Measurements from ENCODE around the gene ZNF217. TPM values are rescaled to one million over a fixed set of nuclear protein-coding genes. Genes with fewer than 3 reads are reported as not detected.
"Not testable (repeated sequence)": the region's sequence is repeated elsewhere in the genome, so short reads cannot be mapped to it uniquely, and the experiment has no call there.

Gene ZNF217
- total RNA-seq, 2 donors from 2014 or later: 52.7 to 54.2 TPM

GRCh38 chr20:53597030-53597482 is 3.4 kb upstream of the ZNF217 start:
- Mint-ChIP-seq H3K4me3 (peak overlapping the region; percentile 86), H3K36me3 (ENCODE audit: low read depth) (peaks cover 11% of the 10 kb centered on the region), H3K9me3 (no peaks in the 10 kb centered on the region), H3K4me1 (peaks cover 33% of the 10 kb centered on the region), H3K27me3 (no peaks in the 10 kb centered on the region), H3K27ac (peak overlapping the region; percentile 90)
- no peak for ATAC-seq (replicated peaks)

GRCh38 chr20:53596189-53597001 is 2.8 kb upstream of the ZNF217 start:
- not testable (repeated sequence) for H3K9me3 Mint-ChIP-seq; ATAC-seq (replicated peaks); H3K27me3 Mint-ChIP-seq
- Mint-ChIP-seq H3K27ac (peak overlapping the region; percentile 90), H3K4me3 (peak overlapping the region; percentile 86), H3K36me3 (ENCODE audit: low read depth) (peaks cover 18% of the 10 kb centered on the region), H3K4me1 (peaks cover 33% of the 10 kb centered on the region)

DNA sequence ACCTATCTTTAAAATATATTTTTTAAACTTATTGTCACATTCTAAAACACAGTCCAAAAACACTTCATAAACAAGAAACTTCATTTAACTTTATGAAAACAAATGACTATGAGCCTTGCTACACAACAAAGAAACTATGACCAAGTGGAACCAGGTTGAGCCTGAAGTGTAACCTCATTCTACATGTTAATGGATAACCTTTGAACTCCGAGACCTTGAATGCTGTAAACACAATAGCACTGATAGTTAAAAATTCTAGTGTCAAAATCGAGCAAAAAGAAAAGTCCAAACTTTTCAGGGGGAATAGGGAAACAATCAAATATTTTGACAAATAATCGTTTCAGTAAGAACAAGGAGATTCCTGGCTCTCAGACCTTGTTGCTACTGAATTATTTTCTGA is 2.1 kb upstream of the ZNF217 start:
- Mint-ChIP-seq H3K27ac (peak overlapping the region; percentile 90), H3K36me3 (ENCODE audit: low read depth) (peaks cover 24% of the 10 kb centered on the region), H3K4me1 (peaks cover 33% of the 10 kb centered on the region), H3K4me3 (peak overlapping the region; percentile 86)
- not testable (repeated sequence) for ATAC-seq (replicated peaks); H3K9me3 Mint-ChIP-seq; H3K27me3 Mint-ChIP-seq

DNA sequence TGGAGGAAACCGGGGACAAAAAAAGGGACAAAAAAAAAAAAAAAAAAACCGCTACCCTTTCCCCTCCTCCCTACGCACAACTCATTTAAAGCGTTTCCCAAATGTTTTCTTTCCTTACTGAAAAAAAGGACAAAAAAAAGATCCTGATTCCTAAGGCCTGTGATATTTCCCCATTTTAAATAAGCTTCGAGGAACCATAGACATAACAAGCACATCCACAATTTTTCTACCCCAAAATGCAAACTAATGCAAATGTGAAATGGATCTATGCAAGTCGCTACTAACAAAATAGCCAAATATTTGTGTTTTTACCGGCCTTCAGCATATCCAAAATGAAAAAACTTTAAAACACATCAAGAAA is 1.4 kb upstream of the ZNF217 start:
- Mint-ChIP-seq H3K4me3 (peak overlapping the region; percentile 86), H3K27ac (peak overlapping the region; percentile 90), H3K27me3 (no peaks in the 10 kb centered on the region), H3K4me1 (peaks cover 33% of the 10 kb centered on the region), H3K9me3 (no peaks in the 10 kb centered on the region), H3K36me3 (ENCODE audit: low read depth) (peaks cover 25% of the 10 kb centered on the region)
- ATAC-seq (replicated peaks): no peak

- H3K4me1 Mint-ChIP-seq: peaks cover 31% of the 10 kb centered on the region
- H3K9me3 Mint-ChIP-seq: no peaks in the 10 kb centered on the region
- H3K27ac Mint-ChIP-seq: peak overlapping the region; percentile 90
- H3K4me3 Mint-ChIP-seq: peak overlapping the region; percentile 90
- H3K36me3 Mint-ChIP-seq (ENCODE audit: low read depth): peaks cover 25% of the 10 kb centered on the region
- H3K27me3 Mint-ChIP-seq: no peaks in the 10 kb centered on the region
- ATAC-seq (replicated peaks): peak; percentile 73
Measured at GRCh38 chr20:53594068-53595017, 704 bp upstream of the ZNF217 start.

DNA sequence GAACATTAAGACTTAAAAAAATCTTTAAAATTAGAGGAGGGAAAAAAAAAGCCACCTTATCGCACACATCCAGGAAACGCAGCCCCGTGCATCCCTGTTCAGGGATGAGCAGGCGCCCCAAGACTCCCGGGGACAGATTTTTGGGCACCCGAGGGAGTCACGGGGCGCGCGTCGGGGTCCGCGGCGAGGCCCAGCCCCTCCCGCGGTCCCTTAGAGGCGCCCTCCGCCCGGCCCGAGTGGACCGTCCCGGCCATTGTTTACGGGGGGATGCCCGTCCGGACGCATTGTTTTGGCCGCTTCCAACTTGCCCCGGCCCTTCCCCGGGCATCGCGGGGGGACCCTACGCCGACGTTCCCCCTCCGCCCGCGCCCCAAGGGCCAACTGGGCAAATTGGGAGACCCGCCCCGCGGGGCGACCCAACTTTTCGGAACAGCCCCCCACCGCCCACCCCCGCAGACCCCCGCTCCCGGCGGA is 610 bp downstream of the ZNF217 start:
- no peak for ATAC-seq (replicated peaks)
- H3K4me1 Mint-ChIP-seq: peaks cover 25% of the 10 kb centered on the region
- H3K27me3 Mint-ChIP-seq: no peaks in the 10 kb centered on the region
- H3K9me3 Mint-ChIP-seq: no peaks in the 10 kb centered on the region
- H3K4me3 Mint-ChIP-seq: peak overlapping the region; percentile 90
- peak overlapping the region; percentile 98 for H3K27ac Mint-ChIP-seq
- H3K36me3 Mint-ChIP-seq (ENCODE audit: low read depth): peaks cover 25% of the 10 kb centered on the region

DNA sequence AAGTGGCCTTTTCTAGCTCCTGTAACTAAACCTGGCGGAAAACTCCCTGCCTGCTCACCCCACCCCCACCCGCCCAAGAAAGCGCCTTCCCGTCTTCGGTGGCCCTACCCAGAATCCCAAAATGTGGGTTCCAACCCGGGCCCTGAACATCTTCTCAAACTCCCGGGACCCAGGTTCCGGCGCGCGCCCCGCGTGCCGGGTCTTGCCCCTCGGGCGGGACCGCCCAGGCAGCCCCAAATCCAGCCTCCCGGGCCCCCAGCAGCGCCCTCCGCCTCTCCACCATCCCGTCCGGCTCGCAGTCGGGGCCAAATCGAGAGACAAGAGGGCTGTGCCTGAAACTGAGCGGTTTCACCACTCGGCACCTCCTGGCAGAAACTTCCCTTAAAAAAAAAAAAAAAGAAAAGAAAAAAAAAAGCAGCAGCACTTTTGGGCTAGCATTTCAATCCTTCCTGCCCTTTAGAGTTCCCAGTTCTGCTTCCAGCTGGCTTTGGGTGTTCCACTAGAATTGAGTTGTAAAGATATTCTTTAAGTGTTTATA is 1.1 kb downstream of the ZNF217 start:
- H3K36me3 Mint-ChIP-seq (ENCODE audit: low read depth): peaks cover 25% of the 10 kb centered on the region
- peaks cover 21% of the 10 kb centered on the region for H3K4me1 Mint-ChIP-seq
- H3K27me3 Mint-ChIP-seq, H3K9me3 Mint-ChIP-seq: not testable (repeated sequence)
- ATAC-seq (replicated peaks): peak; percentile 15
- peak overlapping the region; percentile 98 for H3K27ac Mint-ChIP-seq
- H3K4me3 Mint-ChIP-seq: peak overlapping the region; percentile 90

DNA sequence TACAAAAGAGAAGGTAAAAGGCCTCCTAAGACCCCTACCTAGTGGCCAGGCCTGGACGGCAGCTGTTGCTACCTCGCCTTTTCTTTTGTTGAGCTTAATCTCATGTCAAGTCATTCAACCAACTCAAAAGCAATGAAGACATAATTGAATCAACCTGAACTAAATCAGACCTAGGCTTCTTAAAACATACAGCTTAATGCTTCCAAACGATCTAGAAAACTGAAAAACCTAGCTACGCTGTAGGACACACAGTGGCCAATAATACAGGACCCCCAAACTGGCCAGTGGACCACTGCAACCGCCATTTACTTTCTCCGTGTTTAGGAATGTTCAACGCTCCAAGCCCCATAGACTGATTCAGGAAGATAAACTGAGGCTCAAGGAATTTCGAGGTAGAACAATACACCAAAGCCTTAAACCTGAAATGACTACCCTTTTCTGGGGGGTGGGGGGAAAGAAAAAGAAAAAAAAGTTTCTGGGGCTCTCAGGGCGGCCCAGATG is 1.6 kb downstream of the ZNF217 start:
- Mint-ChIP-seq H3K36me3 (ENCODE audit: low read depth) (peaks cover 25% of the 10 kb centered on the region), H3K4me1 (peaks cover 20% of the 10 kb centered on the region), H3K27ac (peak overlapping the region; percentile 98), H3K4me3 (peak overlapping the region; percentile 90)
- not testable (repeated sequence) for H3K9me3 Mint-ChIP-seq; H3K27me3 Mint-ChIP-seq; ATAC-seq (replicated peaks)

- peaks cover 26% of the 10 kb centered on the region for H3K36me3 Mint-ChIP-seq (ENCODE audit: low read depth)
- not testable (repeated sequence) for ATAC-seq (replicated peaks); H3K27me3 Mint-ChIP-seq; H3K9me3 Mint-ChIP-seq
- H3K4me1 Mint-ChIP-seq: peaks cover 18% of the 10 kb centered on the region
- H3K4me3 Mint-ChIP-seq: peak overlapping the region; percentile 90
- H3K27ac Mint-ChIP-seq: peak overlapping the region; percentile 98
Measured at GRCh38 chr20:53591206-53591741, 2.4 kb downstream of the ZNF217 start.

- H3K4me3 Mint-ChIP-seq: peak overlapping the region; percentile 90
- peaks cover 28% of the 10 kb centered on the region for H3K36me3 Mint-ChIP-seq (ENCODE audit: low read depth)
- not testable (repeated sequence) for ATAC-seq (replicated peaks); H3K9me3 Mint-ChIP-seq; H3K27me3 Mint-ChIP-seq
- peak overlapping the region; percentile 98 for H3K27ac Mint-ChIP-seq
- peaks cover 18% of the 10 kb centered on the region for H3K4me1 Mint-ChIP-seq
Measured at GRCh38 chr20:53590608-53591007, 3.0 kb downstream of the ZNF217 start.

DNA sequence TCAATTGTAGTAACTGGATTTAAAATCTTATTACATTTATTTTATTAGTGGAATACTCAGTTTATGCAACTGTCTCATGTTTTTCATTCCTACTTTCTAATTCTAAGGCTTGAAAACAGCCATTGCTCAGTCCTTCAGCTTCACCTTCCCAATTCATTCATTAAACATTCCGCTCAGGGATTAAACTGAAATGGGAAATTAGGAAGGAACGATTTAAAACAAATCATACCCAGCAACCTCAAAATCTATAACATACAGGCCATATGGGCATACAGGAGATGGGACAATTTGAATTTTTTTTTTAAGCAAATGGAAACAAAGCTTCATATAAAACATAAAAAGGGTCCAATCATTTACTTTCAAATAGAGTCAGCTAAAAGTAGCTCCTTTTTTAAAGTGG is 3.5 kb downstream of the ZNF217 start:
- not testable (repeated sequence) for H3K27me3 Mint-ChIP-seq; ATAC-seq (replicated peaks); H3K9me3 Mint-ChIP-seq
- H3K4me3 Mint-ChIP-seq: peak overlapping the region; percentile 90
- H3K36me3 Mint-ChIP-seq (ENCODE audit: low read depth): peaks cover 33% of the 10 kb centered on the region
- peak overlapping the region; percentile 98 for H3K27ac Mint-ChIP-seq
- peaks cover 18% of the 10 kb centered on the region for H3K4me1 Mint-ChIP-seq

GRCh38 chr20:53589321-53590065 is 4.1 kb downstream of the ZNF217 start:
- Mint-ChIP-seq H3K4me3 (peak overlapping the region; percentile 90), H3K27ac (peak overlapping the region; percentile 98), H3K4me1 (peaks cover 18% of the 10 kb centered on the region), H3K36me3 (ENCODE audit: low read depth) (peaks cover 35% of the 10 kb centered on the region)
- not testable (repeated sequence) for ATAC-seq (replicated peaks); H3K27me3 Mint-ChIP-seq; H3K9me3 Mint-ChIP-seq

- peak overlapping the region; percentile 97 for H3K27ac Mint-ChIP-seq
- peak overlapping the region; percentile 90 for H3K4me3 Mint-ChIP-seq
- ATAC-seq (replicated peaks); H3K9me3 Mint-ChIP-seq; H3K27me3 Mint-ChIP-seq: not testable (repeated sequence)
- H3K36me3 Mint-ChIP-seq (ENCODE audit: low read depth): peaks cover 37% of the 10 kb centered on the region
- H3K4me1 Mint-ChIP-seq: peaks cover 18% of the 10 kb centered on the region
Measured at GRCh38 chr20:53587157-53587703, 6.4 kb downstream of the ZNF217 start.
